CD4-positive, alpha-beta T cell treated with Interferon gamma for 1 hour (primary cell): ENCODE measurements around the gene C1QB.
"Not testable (repeated sequence)": the region's sequence is repeated elsewhere in the genome, so short reads cannot be mapped to it uniquely, and the experiment has no call there.

Experiments
- DNase-seq: peaks from one replicate; pipeline ENCODE4 v3.0.0-alpha.2; 2020

C1QB gene

GRCh38 chr1:22702296-22703085, 49.5 kb downstream of the C1QB start:
- no peak for DNase-seq

DNA sequence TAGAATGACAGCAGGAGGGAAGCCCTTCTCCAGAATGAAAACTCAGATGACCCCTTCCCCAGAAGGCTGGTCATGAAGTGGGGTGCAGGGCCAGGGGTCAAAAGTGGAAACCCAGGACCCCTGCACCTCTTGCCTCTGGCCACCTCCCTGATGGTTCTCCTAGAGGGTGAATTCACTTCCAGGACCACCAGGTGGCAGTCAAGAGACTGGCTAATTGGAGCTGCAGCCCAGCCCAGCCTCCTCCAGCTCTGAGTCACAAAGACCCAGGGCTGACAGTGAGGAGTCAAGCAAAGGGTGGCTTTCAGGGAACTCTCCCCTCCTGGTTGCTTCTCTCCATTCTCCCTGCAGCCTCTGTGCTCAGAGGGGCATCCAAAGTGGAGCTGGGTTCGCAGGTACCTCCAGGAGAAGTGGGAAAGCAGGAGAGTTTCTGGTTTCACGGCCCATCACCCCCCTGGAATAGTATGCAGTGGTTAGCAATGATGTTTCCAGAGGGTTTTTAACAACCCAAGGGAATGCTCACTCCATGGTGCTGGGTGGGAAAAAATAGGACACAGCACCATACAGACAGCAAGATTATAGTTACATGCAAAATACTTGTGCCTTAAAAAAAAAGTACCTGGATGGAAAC, 51.5 kb downstream of the C1QB start:
- DNase-seq, result peak; percentile 64

- no peak for DNase-seq
These were observed 52.5 kb downstream of the C1QB start for GRCh38 chr1:22705586-22705985.

DNA sequence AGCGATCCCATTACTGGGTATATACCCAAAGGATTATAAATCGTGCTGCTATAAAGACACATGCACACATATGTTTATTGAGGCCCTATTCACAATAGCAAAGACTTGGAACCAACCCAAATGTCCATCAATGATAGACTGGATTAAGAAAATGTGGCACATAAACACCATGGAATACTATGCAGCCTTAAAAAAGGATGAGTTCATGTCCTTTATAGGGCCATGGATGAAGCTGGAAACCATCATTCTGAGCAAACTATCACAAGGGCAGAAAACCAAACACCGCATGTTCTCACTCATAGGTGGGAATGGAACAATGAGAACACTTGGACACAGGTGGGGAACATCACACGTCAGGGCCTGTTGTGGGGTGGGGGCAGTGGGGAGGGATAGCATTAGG, 53.1 kb downstream of the C1QB start:
- not testable (repeated sequence) for DNase-seq

DNA sequence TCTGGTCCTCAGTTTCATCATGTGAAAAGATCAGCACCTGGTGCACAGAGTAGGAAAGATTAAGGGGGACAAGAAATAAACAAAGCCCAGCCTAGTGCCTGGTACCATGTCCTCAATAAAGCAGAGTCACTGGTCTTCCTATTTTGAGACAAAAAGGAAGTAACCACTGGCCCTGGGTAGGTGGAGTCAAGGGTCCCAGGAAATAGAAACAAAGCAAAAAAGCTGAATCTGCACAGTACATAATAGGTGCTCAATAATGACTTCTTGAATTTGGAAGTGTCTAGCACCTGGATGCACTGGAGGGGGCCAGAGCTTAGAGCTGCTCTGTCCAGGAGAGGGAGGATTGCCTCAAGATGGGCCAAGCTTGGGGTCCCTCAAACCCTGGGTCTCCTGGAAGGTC, 55.7 kb downstream of the C1QB start:
- no peak for DNase-seq

- no peak for DNase-seq
These were observed 56.2 kb downstream of the C1QB start for GRCh38 chr1:22709227-22709626.

- peak; percentile 15 for DNase-seq
These were observed 57.1 kb downstream of the C1QB start for GRCh38 chr1:22709891-22710700.

- no peak for DNase-seq
These were observed 57.6 kb downstream of the C1QB start, which contains the start of gene EPHB2 for GRCh38 chr1:22710701-22711049. Gene EPHB2, plus strand, starts transcription at chr1:22710839. Its CDS starts 144 bp downstream, at chr1:22710983.

- DNase-seq, result no peak
These were observed 58.0 kb downstream of the C1QB start for GRCh38 chr1:22711071-22711470.
